Occipital lobe (tissue), 3 donors: ENCODE measurements around the gene RALGPS2. TPM values are rescaled to one million over a fixed set of nuclear protein-coding genes. Genes with fewer than 3 reads are reported as not detected.

Source experiments
- DNase-seq: peaks from one replicate; lab custom pipeline; 2025; lab: John Stamatoyannopoulos, UW
- small RNA-seq: library from RNA; depleted of rRNA; stranded (forward); fragments of <200 nt; gene quantifications from one replicate; pipeline ENCODE3, GENCODE V24; 2014
- total RNA-seq: library from RNA; depleted of rRNA; stranded (reverse); fragments of >200 nt; gene quantifications from one replicate; pipeline ENCODE4 v1.2.3, GENCODE V29; 2014

The RALGPS2 gene
- total RNA-seq, 1 donor from 2014 or later: 91.1 TPM

DNA sequence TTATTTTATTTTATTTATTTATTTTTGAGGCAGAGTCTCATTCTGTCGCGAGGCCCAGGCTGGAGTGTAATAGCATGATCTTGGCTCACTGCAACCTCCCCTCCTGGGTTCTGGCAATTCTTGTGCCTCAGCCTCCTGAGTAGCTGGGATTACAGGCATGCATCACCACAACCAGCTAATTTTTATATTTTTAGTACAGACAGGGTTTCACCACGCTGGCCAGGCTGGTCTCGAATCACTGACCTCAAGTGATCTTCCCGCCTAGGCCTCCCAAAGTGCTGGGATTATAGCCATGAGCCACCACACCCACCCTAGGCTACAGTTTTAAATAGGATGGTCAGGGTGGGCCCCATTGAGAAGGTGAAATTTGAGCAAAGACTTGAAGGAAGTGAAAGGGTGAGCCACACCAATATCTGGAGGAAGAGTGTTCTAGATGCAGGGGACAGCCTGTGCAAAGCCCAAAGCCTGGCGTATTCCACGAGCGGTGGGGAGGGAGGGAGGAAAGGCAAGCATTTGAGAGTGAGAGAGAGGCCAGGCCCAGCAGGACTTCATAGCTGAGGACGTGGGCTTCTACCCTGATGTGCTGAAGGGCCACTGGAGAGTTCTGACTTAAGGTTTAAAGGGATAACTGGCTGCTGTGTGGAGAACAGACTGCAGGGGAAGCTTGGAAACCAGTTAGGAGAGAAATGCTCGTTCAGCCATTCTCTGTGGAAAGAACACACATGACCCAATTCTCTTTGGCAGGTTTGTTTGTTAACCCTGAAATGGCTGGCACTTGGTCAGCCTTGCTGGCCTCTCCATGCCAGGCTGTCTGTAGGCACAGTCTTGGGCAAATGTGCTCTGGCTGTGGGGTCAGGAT is 238.0 kb downstream of the RALGPS2 start:
- no peak for DNase-seq

DNA sequence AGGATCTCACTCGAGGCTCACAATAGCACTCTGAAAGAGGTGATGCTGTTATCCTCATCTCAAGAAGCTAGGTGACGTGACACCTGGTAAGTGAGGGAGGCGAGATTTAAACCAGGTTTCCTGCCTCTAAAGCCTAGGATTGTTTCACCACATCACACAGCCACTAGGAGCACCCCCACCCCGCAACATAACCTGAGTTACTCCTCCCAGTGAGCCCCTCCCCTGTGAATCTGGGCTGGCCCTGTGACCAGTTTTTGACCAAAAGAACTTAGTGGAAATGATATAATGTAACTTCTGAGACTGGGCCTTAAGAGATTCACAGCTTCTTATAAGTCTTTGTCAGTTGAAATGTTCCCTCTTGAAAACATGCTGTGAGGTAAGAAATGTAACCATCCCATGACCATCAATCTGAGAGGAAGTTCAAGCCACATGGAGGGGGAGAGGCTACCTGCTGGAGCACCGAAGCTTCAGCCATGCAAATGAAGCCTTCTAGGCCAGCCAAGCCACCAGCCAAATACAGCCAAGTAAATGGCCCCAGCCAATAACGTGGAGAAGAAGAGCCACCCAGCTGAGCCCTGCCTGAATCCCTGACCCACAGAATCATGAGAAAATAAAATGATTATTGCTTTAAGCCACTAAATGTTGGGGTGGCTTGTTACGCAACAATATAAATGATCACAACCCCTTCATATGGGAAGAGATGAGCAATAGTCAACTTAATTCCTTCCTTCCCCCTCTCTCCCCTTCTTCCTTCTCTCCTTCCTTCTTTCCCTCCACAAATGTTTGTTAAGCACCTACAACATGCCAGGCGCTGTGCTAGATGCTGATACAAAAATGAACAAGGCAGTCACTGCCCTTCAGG is 239.7 kb downstream of the RALGPS2 start:
- no peak for DNase-seq

- no peak for DNase-seq
Observed at GRCh38 chr1:178966312-178966711, 241.3 kb downstream of the RALGPS2 start.

GRCh38 chr1:178969226-178969987 is 244.4 kb downstream of the RALGPS2 start:
- DNase-seq: no peak

- no peak for DNase-seq
Observed at GRCh38 chr1:178970184-178970583, 245.1 kb downstream of the RALGPS2 start.

Small RNA genes lying within 50 kb of the gene (small RNA-seq; reads per million reads assigned to genes)
- gene MIR4424 (0.20 reads per million), gene RF00092 (not detected)

Other genes starting within 250 kb of the RALGPS2 start
- not detected for gene CLEC20A, start 228.3 kb upstream of the RALGPS2 start, total RNA-seq
- not detected for gene TEX35, start 212.1 kb upstream of the RALGPS2 start, total RNA-seq
- gene ANGPTL1, start 145.8 kb downstream of the RALGPS2 start, total RNA-seq: 2.7 TPM